GM12872 (cell line): ENCODE data around the gene ZDHHC14.

Experiments
- TF ChIP-seq, protein P1 (sequence below): IDR thresholded peaks from 3 replicates; pipeline ENCODE4 v1.5.1; 2011; ENCODE audit warnings: low read depth, mild to moderate bottlenecking, low read length, moderate library complexity; ENCODE audit not compliant: insufficient read depth

Gene ZDHHC14

DNA sequence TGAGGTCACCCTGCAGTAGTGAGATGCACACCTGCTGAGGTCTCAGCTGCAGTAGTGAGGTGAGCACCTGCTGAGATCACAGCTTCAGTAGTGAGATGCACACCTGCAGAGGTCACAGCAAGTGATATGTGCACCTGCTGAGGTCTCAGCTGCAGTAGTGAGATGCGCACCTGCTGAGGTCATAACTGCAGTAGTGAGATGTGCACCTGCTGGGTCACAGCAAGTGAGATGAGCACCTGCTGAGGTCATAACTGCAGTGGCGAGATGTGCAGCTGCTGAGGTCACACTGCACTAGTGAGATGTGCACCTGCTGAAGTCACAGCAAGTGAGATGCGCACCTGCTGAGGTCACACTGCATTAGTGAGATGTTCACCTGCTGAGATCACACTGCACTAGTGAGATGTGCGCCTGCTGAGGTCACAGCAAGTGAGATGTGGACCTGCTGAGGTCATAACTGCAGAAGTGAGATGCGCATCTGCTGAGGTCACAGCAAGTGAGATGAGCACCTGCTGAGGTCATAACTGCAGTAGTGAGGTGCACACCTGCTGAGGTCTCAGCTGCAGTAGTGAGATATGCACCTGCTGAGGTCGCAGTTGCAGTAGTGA is 20.8 kb downstream of the ZDHHC14 start:
- TF ChIP-seq, protein P1, sequence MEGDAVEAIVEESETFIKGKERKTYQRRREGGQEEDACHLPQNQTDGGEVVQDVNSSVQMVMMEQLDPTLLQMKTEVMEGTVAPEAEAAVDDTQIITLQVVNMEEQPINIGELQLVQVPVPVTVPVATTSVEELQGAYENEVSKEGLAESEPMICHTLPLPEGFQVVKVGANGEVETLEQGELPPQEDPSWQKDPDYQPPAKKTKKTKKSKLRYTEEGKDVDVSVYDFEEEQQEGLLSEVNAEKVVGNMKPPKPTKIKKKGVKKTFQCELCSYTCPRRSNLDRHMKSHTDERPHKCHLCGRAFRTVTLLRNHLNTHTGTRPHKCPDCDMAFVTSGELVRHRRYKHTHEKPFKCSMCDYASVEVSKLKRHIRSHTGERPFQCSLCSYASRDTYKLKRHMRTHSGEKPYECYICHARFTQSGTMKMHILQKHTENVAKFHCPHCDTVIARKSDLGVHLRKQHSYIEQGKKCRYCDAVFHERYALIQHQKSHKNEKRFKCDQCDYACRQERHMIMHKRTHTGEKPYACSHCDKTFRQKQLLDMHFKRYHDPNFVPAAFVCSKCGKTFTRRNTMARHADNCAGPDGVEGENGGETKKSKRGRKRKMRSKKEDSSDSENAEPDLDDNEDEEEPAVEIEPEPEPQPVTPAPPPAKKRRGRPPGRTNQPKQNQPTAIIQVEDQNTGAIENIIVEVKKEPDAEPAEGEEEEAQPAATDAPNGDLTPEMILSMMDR, result no peak

DNA sequence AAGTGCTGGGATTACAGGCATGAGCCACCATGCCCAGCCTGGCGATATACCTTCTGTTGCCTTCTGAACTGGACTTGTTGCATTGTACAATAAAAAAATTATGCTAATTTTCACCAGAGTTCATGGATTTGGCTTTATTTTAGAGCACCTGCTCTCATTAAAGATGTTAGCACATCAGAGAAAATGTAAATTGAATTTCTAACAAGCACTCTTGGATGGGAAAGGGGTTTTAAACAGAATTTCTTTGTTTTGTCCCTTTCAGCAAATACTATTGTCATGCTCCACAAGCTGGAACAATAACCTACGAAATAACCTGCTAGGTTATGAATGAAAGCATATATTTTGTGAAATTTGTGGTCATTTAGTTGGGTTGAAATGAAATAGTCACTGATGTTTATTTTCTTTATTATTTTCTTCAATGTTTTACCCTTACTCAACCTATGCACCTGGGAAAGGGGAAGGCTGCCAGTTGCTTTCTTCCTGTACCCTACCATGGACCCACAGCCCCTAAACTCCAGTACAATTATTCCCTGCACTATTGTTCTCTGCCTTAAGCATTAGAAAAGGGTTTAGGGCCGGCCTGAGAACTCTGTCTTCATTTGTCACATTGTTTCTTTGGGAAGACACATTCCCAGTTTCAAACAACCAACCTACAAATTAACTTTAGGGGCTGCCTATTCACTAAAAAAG is 22.2 kb downstream of the ZDHHC14 start:
- TF ChIP-seq, protein P1, result no peak

DNA sequence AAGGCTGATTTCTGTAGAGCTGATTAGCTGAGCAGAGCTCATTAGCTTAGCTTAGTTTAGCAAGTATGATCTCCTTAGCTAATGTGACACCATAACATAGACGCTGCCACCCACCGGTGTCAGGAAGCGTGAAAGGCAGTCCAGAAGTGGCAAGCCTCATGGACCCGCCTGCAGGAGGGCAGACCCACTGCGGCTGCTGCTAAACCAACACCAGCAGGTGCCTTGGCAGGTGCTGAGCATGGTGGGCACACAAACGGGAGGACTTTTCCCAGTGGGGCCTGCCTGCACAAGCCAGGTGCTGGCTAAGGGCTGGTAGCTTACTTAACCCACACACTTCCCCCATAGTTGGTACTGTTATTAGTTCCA is 22.7 kb downstream of the ZDHHC14 start:
- TF ChIP-seq, protein P1, result no peak

DNA sequence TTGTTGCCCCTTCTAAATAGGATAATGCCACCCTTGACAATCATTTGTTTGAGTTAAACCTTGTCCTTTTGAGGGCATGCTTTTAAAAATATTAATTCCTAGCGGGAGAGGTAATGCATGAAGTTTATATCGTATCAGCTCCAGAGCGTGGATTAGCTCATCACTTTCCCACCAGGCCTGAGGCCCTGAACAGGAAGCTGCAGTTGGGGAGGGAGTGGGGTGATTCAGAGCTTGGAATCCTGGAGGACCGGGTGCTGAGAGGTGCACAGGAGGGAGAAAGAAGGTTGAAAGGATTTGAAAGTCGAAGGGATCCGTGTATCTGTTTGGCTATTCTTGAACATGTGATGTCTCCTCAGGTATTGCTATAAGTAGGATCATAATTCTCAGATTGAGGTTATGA is 25.0 kb downstream of the ZDHHC14 start:
- TF ChIP-seq, protein P1, result no peak

DNA sequence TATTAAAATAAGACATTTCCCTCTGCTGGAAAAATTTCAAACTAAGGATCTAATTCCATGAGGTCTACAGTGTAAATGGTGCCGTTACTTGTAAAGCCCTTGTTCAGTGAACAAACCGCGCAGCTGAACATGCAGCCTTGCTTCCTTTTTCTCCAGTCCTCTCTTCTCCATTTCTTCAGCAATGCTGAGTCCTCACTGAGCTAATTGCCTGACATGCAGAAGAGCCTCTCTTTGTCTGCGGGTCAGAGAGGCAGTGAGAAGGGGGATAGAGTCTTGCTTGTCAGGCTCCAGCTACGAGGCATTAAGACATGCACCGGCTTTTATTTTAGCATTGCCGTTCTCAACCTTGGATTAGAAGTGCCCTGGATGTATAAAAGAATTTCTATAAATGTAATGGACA is 25.7 kb downstream of the ZDHHC14 start:
- TF ChIP-seq, protein P1, result no peak

DNA sequence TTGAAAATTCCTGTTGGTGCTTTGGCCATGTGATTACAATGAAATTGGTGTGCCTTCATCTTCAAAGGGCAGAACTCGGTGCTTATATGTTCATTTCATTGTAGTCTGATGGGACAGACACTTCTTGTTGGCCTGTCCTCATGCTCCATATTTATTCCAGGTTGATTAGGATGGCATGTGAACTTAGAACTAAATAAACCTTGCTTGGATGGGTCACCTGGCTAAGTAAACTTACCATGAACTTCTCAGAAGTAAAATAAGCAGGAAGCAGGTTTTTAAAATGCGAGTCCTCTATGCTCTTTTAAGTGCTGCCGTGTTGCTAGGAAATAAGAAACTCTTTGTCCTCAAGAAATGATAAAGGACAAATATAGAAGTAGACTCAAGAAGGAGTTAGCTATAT is 26.7 kb downstream of the ZDHHC14 start:
- TF ChIP-seq, protein P1, result no peak

DNA sequence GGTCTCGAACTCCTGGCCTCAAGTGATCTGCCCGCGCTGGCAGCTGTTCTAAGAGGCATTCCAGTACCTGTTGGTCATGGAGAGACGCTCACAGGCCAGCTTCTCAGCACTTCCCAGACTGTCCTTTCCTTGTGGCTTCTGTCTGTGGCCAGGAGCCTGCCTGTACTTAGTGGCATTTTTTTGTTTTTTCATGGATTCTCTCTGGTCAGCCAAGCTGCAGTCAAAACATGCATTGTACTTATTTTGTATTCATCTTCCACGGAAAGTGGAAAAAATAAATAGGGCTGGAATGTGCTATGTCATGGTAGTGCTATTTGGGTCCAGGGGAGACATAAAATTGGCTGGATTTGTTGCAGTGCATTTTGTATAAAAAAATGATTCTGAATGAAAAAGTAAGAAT is 29.1 kb downstream of the ZDHHC14 start:
- TF ChIP-seq, protein P1, result no peak
